H1 (cell line): ENCODE results near the gene SCAMP5. TPM values are rescaled to one million over a fixed set of nuclear protein-coding genes. Genes with fewer than 3 reads are reported as not detected.
A peak's percentile ranks its signal among the peaks of the same experiment; 100 is the strongest.

ENCODE experiments used
- CTCF ChIA-PET: fragments of 300-600 bp; sonication (Branson Sonifier 250); formaldehyde crosslinking; loops from one replicate; lab custom pipeline; 2021; ENCODE audit not compliant: partially characterized antibody; lab: Charles Lee
- POLR2A ChIA-PET: fragments of 300-600 bp; sonication (Branson Sonifier 250); formaldehyde crosslinking; loops from one replicate; lab custom pipeline; 2021; ENCODE audit warnings: inconsistent platforms; ENCODE audit not compliant: partially characterized antibody; lab: Charles Lee
- DNase-seq, 2 experiments: peaks; one replicate each; pipeline versions ENCODE4 v3.0.0 to v3.0.0-alpha.2; 2010 to 2022; ENCODE audit warnings: low spot score in 2 of 2, low read depth in 1 of 2, mixed read lengths in 1 of 2
- FAIRE-seq: peaks from 2 replicates; lab custom pipeline; 2011; peaks lifted over from hg19 to GRCh38; lab: Jason Lieb, UNC
- H2AFZ ChIP-seq: 2 replicates; pipeline ENCODE4 v1.8.1; 2012; ENCODE audit warnings: low read length, inconsistent platforms
- H2AK5ac ChIP-seq: 2 replicates; pipeline ENCODE4 v1.6.1; 2013; ENCODE audit warnings: low read depth, low read length
- H2BK120ac ChIP-seq: replicated peaks from 2 replicates; pipeline ENCODE3; 2013; ENCODE audit warnings: low read depth, low read length, inconsistent platforms
- H2BK12ac ChIP-seq: 2 replicates; pipeline ENCODE4 v1.6.1; 2013; ENCODE audit warnings: low read depth, low read length
- H2BK15ac ChIP-seq: 2 replicates; pipeline ENCODE4 v1.6.1; 2013; ENCODE audit warnings: low read length
- H2BK20ac ChIP-seq: 2 replicates; pipeline ENCODE4 v1.6.1; 2013; ENCODE audit warnings: low read length
- H2BK5ac ChIP-seq: 2 replicates; pipeline ENCODE4 v1.6.1; 2013; ENCODE audit warnings: low read depth, low read length
- H3K14ac ChIP-seq: 2 replicates; pipeline ENCODE4 v1.6.1; 2013; ENCODE audit warnings: inconsistent platforms; ENCODE audit not compliant: insufficient read length
- H3K18ac ChIP-seq: 2 replicates; pipeline ENCODE4 v1.6.1; 2013; ENCODE audit warnings: low read length; ENCODE audit errors: extremely low read depth
- H3K23ac ChIP-seq: 2 replicates; pipeline ENCODE4 v1.6.1; 2013; ENCODE audit warnings: inconsistent platforms; ENCODE audit not compliant: insufficient read length
- H3K23me2 ChIP-seq: 2 replicates; pipeline ENCODE4 v1.6.1; 2013; ENCODE audit warnings: low read depth, low read length
- H3K27ac ChIP-seq: 2 replicates; pipeline ENCODE4 v1.6.1; 2011; ENCODE audit warnings: low read depth, low read length, inconsistent platforms
- H3K27me3 ChIP-seq, 4 experiments: replicated peaks in 1 of 4; 1 replicate in 1 of 4; 2 replicates in 3 of 4; pipeline versions ENCODE4 v1.6.1 to v1.8.1; 2011 to 2013; ENCODE audit warnings: low read length in 3 of 4, mild to moderate bottlenecking in 3 of 4, inconsistent platforms in 2 of 4, mixed read lengths in 2 of 4, moderate library complexity in 1 of 4; ENCODE audit not compliant: control insufficient read depth in 3 of 4, insufficient read depth in 3 of 4; ENCODE audit errors: extremely low read depth in 1 of 4
- H3K36me3 ChIP-seq, 4 experiments: 2 replicates each; pipeline versions ENCODE4 v1.6.1 to v1.8.1; 2011 to 2013; ENCODE audit warnings: mild to moderate bottlenecking in 4 of 4, low read length in 3 of 4, moderate library complexity in 2 of 4, control low read depth in 1 of 4, inconsistent platforms in 1 of 4; ENCODE audit not compliant: insufficient read depth in 4 of 4, control insufficient read depth in 2 of 4
- H3K4ac ChIP-seq: replicated peaks from 2 replicates; pipeline ENCODE3; 2013; ENCODE audit warnings: low read length, low read depth, mixed read lengths, inconsistent platforms; ENCODE audit not compliant: insufficient read length
- H3K4me1 ChIP-seq, 4 experiments: replicated peaks in 1 of 4; 1 replicate in 1 of 4; 2 replicates in 3 of 4; pipeline versions ENCODE4 v1.6.1 to v1.8.1; 2011 to 2013; ENCODE audit warnings: low read length in 3 of 4, inconsistent platforms in 2 of 4, mixed read lengths in 1 of 4; ENCODE audit not compliant: insufficient read depth in 4 of 4, control insufficient read depth in 3 of 4
- H3K4me2 ChIP-seq, 2 experiments: 2 replicates each; pipeline versions ENCODE4 v1.6.1 to v1.8.1; 2011 to 2013; ENCODE audit warnings: low read depth in 2 of 2, low read length in 2 of 2, control low read depth in 1 of 2, inconsistent platforms in 1 of 2, mild to moderate bottlenecking in 1 of 2; ENCODE audit not compliant: insufficient read depth in 1 of 2
- H3K4me3 ChIP-seq, 4 experiments: fragments of 200-600, 300-600 bp in 1 of 4; sonication (generic), shearing (Covaris generic), sonication (Bioruptor Twin) in 1 of 4; 2 replicates each; pipeline versions ENCODE4 v1.5.1 to v1.8.1; 2011 to 2016; ENCODE audit warnings: low read length in 4 of 4, low read depth in 3 of 4, control low read depth in 2 of 4, inconsistent platforms in 2 of 4, mild to moderate bottlenecking in 2 of 4, mixed read lengths in 1 of 4, moderate library complexity in 1 of 4; ENCODE audit not compliant: insufficient read depth in 2 of 4; ENCODE audit errors: extremely low read depth in 1 of 4
- H3K56ac ChIP-seq: replicated peaks from 2 replicates; pipeline ENCODE3; 2013; ENCODE audit warnings: low read depth, mild to moderate bottlenecking, mixed read lengths, low read length, inconsistent platforms; ENCODE audit not compliant: insufficient read length
- H3K79me1 ChIP-seq: 2 replicates; pipeline ENCODE4 v1.6.1; 2013; ENCODE audit warnings: low read depth, low read length, control low read depth
- H3K79me2 ChIP-seq, 2 experiments: 2 replicates each; pipeline versions ENCODE4 v1.6.1 to v1.8.1; 2012 to 2013; ENCODE audit warnings: low read length in 2 of 2, mild to moderate bottlenecking in 2 of 2, inconsistent platforms in 1 of 2; ENCODE audit not compliant: insufficient read depth in 2 of 2, control insufficient read depth in 1 of 2
- H3K9ac ChIP-seq, 4 experiments: replicated peaks in 1 of 4; 1 replicate in 1 of 4; 2 replicates in 3 of 4; pipeline versions ENCODE4 v1.6.1 to v1.8.1; 2011 to 2013; ENCODE audit warnings: low read depth in 3 of 4, low read length in 3 of 4, control low read depth in 2 of 4, mild to moderate bottlenecking in 2 of 4, moderate library complexity in 2 of 4, inconsistent platforms in 1 of 4; ENCODE audit errors: extremely low read depth in 1 of 4
- H3K9me3 ChIP-seq, 2 experiments: 2 replicates each; pipeline versions ENCODE4 v1.6.1 to v1.8.1; 2012 to 2013; ENCODE audit warnings: mild to moderate bottlenecking in 2 of 2, moderate library complexity in 2 of 2, control low read depth in 1 of 2, inconsistent platforms in 1 of 2, low read depth in 1 of 2, low read length in 1 of 2, mixed read lengths in 1 of 2; ENCODE audit not compliant: insufficient read depth in 2 of 2
- H4K20me1 ChIP-seq, 2 experiments: replicated peaks in 1 of 2; 2 replicates each; pipeline versions ENCODE3 to v1.8.1; 2011 to 2013; ENCODE audit warnings: inconsistent platforms in 2 of 2, low read length in 2 of 2, mild to moderate bottlenecking in 1 of 2; ENCODE audit not compliant: insufficient read depth in 2 of 2, control insufficient read depth in 1 of 2
- H4K5ac ChIP-seq: 2 replicates; pipeline ENCODE4 v1.6.1; 2013; ENCODE audit warnings: low read length, low read depth, mixed read lengths, inconsistent platforms; ENCODE audit not compliant: insufficient read length
- H4K8ac ChIP-seq: 2 replicates; pipeline ENCODE4 v1.8.0; 2013; ENCODE audit warnings: mild to moderate bottlenecking, moderate library complexity, low read length, inconsistent platforms; ENCODE audit not compliant: insufficient read depth; ENCODE audit errors: extremely low read depth
- H4K91ac ChIP-seq: replicated peaks from 2 replicates; pipeline ENCODE3; 2013; ENCODE audit warnings: low read length, mixed read lengths, inconsistent platforms; ENCODE audit not compliant: insufficient read length
- KDM1A ChIP-seq: fragments of 200-600, 300-600 bp; sonication (generic); IDR thresholded peaks from 2 replicates; pipeline ENCODE4 v1.7.1; 2016; ENCODE audit warnings: mild to moderate bottlenecking, low read length, borderline replicate concordance
- PHF8 ChIP-seq: fragments of 200-600 bp; sonication (generic); conservative IDR thresholded peaks from 2 replicates; pipeline ENCODE4 v1.7.1; 2012; ENCODE audit warnings: low read depth, mild to moderate bottlenecking, inconsistent platforms, low read length, moderate library complexity
- SP2 ChIP-seq: IDR thresholded peaks from 2 replicates; pipeline ENCODE4 v1.6.1; 2012; ENCODE audit warnings: mild to moderate bottlenecking, low read length, inconsistent platforms
- TEAD4 ChIP-seq: IDR thresholded peaks from 2 replicates; pipeline ENCODE4 v1.6.1; 2012; ENCODE audit warnings: low read depth, low read length, inconsistent platforms, mixed read lengths
- WGBS, 2 experiments: shearing (Covaris generic) in 1 of 2; methylation state at CpG; one replicate each; pipeline versions ENCODE4 v1.1.6 to v1.1.7; 2013 to 2015; ENCODE audit warnings: low lambda C conversion rate in 2 of 2, mixed read lengths in 2 of 2, inconsistent platforms in 1 of 2, low coverage in 1 of 2, missing lambda C conversion rate in 1 of 2; ENCODE audit not compliant: insufficient replicate concordance in 2 of 2, insufficient coverage in 1 of 2, insufficient read length in 1 of 2; ENCODE audit errors: extremely low coverage in 1 of 2, missing lambda C conversion rate in 1 of 2; 5-methylcytosine and 5-hydroxymethylcytosine counted together
- polyA plus RNA-seq, 7 experiments: library from polyadenylated mRNA; depleted of rRNA in 3 of 7; stranded (reverse) in 5 of 7; unstranded in 2 of 7; fragments of >200 nt in 5 of 7; fragments of 200-250 nt in 2 of 7; gene quantifications; 1 replicate in 5 of 7; 2 replicates in 1 of 7; 4 replicates in 1 of 7; pipeline versions ENCODE4 v1.2.1 to v1.2.3, GENCODE V29; 2011 to 2013; ENCODE audit warnings: missing spikeins in 2 of 7, mixed read lengths in 2 of 7
- total RNA-seq: library from RNA; stranded (reverse); fragmentation: NEBNext Ultra II Directional; extraction: Animal tissue kit (Norgen Biotek cat#: 25700); gene quantifications from 2 replicates; pipeline ENCODE4 v1.2.1, GENCODE V29; 2021

Gene SCAMP5
- total and polyA plus RNA-seq, 2 of the 8 experiments (the other 6 are each of a cell fraction or from before 2014, with no cell fraction given): 55.4 to 94.7 TPM

DNA sequence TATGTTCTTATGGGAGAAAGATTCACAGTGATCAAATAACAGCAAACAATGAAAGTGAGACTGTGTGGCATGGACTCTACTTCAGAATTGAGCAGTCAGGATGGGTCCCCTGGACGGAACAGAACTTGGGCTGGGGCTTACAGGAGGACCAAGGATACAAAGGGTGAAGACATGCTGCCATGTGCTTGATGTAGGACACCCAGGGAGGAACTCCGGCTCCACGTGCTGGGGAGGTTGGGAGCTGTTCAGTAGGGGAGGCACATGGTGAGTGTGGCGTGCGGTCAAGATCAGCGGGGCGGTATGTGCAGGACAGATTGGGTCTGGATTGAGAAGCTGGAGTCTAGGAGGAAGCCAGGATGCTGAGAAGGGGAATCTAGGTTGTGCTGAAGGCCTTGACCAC, 60.7 kb downstream of the SCAMP5 start:
- CTCF ChIA-PET: interaction anchor here (1.6 kb wide), 1 partner anchor 13 kb away, joined by 4 read pairs; no protein-coding TSS in a partner anchor
- no peaks in the 10 kb centered on the region for H3K79me2 ChIP-seq
- H3K4me1 ChIP-seq: no peaks in the 10 kb centered on the region; a peak in 1 of 7 replicates
- no peak overlapping the region for H2BK5ac ChIP-seq
- H3K18ac ChIP-seq: no peak overlapping the region
- FAIRE-seq: no peak
- no peaks in the 10 kb centered on the region for H3K9me3 ChIP-seq
- H4K20me1 ChIP-seq: no peaks in the 10 kb centered on the region
- DNase-seq: no peak
- no peak overlapping the region for H2AFZ ChIP-seq
- no peaks in the 10 kb centered on the region for H3K36me3 ChIP-seq
- no peak overlapping the region for H2BK12ac ChIP-seq
- no peak overlapping the region for H3K56ac ChIP-seq
- H3K4ac ChIP-seq: no peak overlapping the region
- H2AK5ac ChIP-seq: no peak overlapping the region
- no peak overlapping the region for H3K9ac ChIP-seq
- POLR2A ChIA-PET: interaction anchor here (0.6 to 1.2 kb wide), 2 partner anchors 13 to 146 kb away, joined by 3 read pairs; partner anchors contain the start of gene C15orf39
- H4K91ac ChIP-seq: peak overlapping the region; percentile 10
- TF ChIP-seq TEAD4 (no peak), KDM1A (no peak), PHF8 (no peak), SP2 (no peak)
- no peak overlapping the region for H3K27ac ChIP-seq
- H3K27me3 ChIP-seq: no peaks in the 10 kb centered on the region
- no peak overlapping the region for H2BK15ac ChIP-seq
- no peak overlapping the region; the same call in 1 of the 2 replicates for H4K8ac ChIP-seq
- H2BK20ac ChIP-seq: no peak overlapping the region
- H3K79me1 ChIP-seq: no peaks in the 10 kb centered on the region
- WGBS, 2 experiments: 90% methylated on average over 7 of the region's 7 CpGs; no CpG with 5 or more reads in 1 of the 2 experiments
- H2BK120ac ChIP-seq: no peak overlapping the region
- H4K5ac ChIP-seq: no peak overlapping the region
- H3K4me3 ChIP-seq: no peak overlapping the region
- no peak overlapping the region for H3K14ac ChIP-seq
- H3K4me2 ChIP-seq: no peak overlapping the region
- no peak overlapping the region for H3K23ac ChIP-seq
- H3K23me2 ChIP-seq: no peaks in the 10 kb centered on the region
